CD4-positive, alpha-beta T cell (primary cell): Measurements from ENCODE around the gene HEATR5A. TPM values are rescaled to one million over a fixed set of nuclear protein-coding genes. Genes with fewer than 3 reads are reported as not detected.

Experiments
- ATAC-seq: fragments of 200-7000 bp; cut with Tn5 transposase; one replicate; pipeline ENCODE4 v1.10.0; 2022; ENCODE audit warnings: mild to moderate bottlenecking; ENCODE audit not compliant: poor library complexity
- CTCF ChIA-PET: fragments of 350-600 bp; sonication (Branson Sonifier 250); formaldehyde crosslinking; loops from one replicate; lab custom pipeline; 2021; ENCODE audit warnings: antibody characterized with exemption, inconsistent platforms; lab: Charles Lee
- POLR2A ChIA-PET: fragments of 350-600 bp; sonication (Branson Sonifier 250); formaldehyde crosslinking; loops from one replicate; lab custom pipeline; 2021; ENCODE audit warnings: antibody characterized with exemption, inconsistent platforms; lab: Charles Lee
- DNase-seq, 14 experiments: peaks; one replicate each; pipeline ENCODE4 v3.0.0-alpha.2; 2013 to 2020; ENCODE audit warnings: mixed read lengths in 2 of 14
- H3K27ac ChIP-seq, 2 donors: one replicate each; pipeline versions ENCODE4 v1.5.1 to v1.7.0; 2013; ENCODE audit warnings: low read length in 2 of 2, low read depth in 1 of 2, mild to moderate bottlenecking in 1 of 2
- H3K27me3 ChIP-seq, 2 experiments: 1 replicate in 1 of 2; 2 replicates in 1 of 2; pipeline versions ENCODE4 v1.6.1 to v1.7.0; 2013; ENCODE audit warnings: low read length in 2 of 2, control low read depth in 1 of 2, mild to moderate bottlenecking in 1 of 2, moderate library complexity in 1 of 2; ENCODE audit not compliant: insufficient read depth in 2 of 2, control insufficient read depth in 1 of 2
- H3K36me3 ChIP-seq: one replicate; pipeline ENCODE4 v1.6.1; 2013; ENCODE audit warnings: low read length, control low read depth; ENCODE audit not compliant: insufficient read depth
- H3K4me1 ChIP-seq: one replicate; pipeline ENCODE4 v1.6.1; 2013; ENCODE audit warnings: low read length, control low read depth; ENCODE audit not compliant: insufficient read depth
- H3K4me3 ChIP-seq: one replicate; pipeline ENCODE4 v1.5.1; 2013; ENCODE audit warnings: mild to moderate bottlenecking, low read length, moderate library complexity
- H3K9me3 ChIP-seq, 2 experiments: 1 replicate in 1 of 2; 2 replicates in 1 of 2; pipeline versions ENCODE4 v1.6.1 to v1.7.0; 2013; ENCODE audit warnings: low read length in 2 of 2, mild to moderate bottlenecking in 2 of 2, control low read depth in 1 of 2, moderate library complexity in 1 of 2; ENCODE audit not compliant: control insufficient read depth in 1 of 2, insufficient read depth in 1 of 2
- H3K27ac Mint-ChIP-seq: one replicate; pipeline ENCODE4 v1.8.0; 2020; ENCODE audit warnings: mixed read lengths
- H3K27me3 Mint-ChIP-seq: one replicate; pipeline ENCODE4 v1.8.0; 2021; ENCODE audit warnings: mixed read lengths
- H3K36me3 Mint-ChIP-seq: one replicate; pipeline ENCODE4 v1.8.0; 2021; ENCODE audit warnings: low read depth, mixed read lengths
- H3K4me1 Mint-ChIP-seq: one replicate; pipeline ENCODE4 v1.8.0; 2021; ENCODE audit warnings: low read depth, mixed read lengths
- H3K4me3 Mint-ChIP-seq: one replicate; pipeline ENCODE4 v1.8.0; 2020; ENCODE audit warnings: mild to moderate bottlenecking, mixed read lengths
- H3K9me3 Mint-ChIP-seq: one replicate; pipeline ENCODE4 v1.8.0; 2020; ENCODE audit warnings: mixed read lengths
- intact Hi-C, 2 experiments: fragments of 100-400 bp; cut with DNase I in 1 of 2; cut with micrococcal nuclease in 1 of 2; formaldehyde crosslinking; loops; one replicate each; pipeline versions ENCODE4 v1.15.1 to v1.9.0; 2023 to 2025; cut with DNase I, micrococcal nuclease
- total RNA-seq, 174 experiments: library from RNA in 2 of 174; stranded (reverse) in 2 of 174; gene quantifications; one replicate each; pipeline ENCODE4 v1.2.3 and lab custom pipeline; 2021 to 2026
- TF ChIP-seq, protein P1 (sequence below): fragments of 200-600 bp; IDR thresholded peaks from one replicate; pipeline ENCODE4 v1.8.0; 2022; ENCODE audit warnings: antibody characterized with exemption, mild to moderate bottlenecking

The HEATR5A gene
- total RNA-seq, 2 experiments from 2014 or later = 5.2 to 5.5 TPM

- Histone ChIP-seq H3K36me3 (no peaks in the 10 kb centered on the region), H3K27me3 (no peaks in the 10 kb centered on the region), H3K4me3 (no peak overlapping the region), H3K9me3 (no peaks in the 10 kb centered on the region), H3K27ac (no peak overlapping the region), H3K4me1 (no peaks in the 10 kb centered on the region)
- no peak overlapping the region for H3K4me3 Mint-ChIP-seq
- ATAC-seq = no peak
- CTCF ChIA-PET = no interaction called here
- no peak overlapping the region for H3K27ac Mint-ChIP-seq
- POLR2A ChIA-PET = no interaction called here
- TF ChIP-seq, protein P1, sequence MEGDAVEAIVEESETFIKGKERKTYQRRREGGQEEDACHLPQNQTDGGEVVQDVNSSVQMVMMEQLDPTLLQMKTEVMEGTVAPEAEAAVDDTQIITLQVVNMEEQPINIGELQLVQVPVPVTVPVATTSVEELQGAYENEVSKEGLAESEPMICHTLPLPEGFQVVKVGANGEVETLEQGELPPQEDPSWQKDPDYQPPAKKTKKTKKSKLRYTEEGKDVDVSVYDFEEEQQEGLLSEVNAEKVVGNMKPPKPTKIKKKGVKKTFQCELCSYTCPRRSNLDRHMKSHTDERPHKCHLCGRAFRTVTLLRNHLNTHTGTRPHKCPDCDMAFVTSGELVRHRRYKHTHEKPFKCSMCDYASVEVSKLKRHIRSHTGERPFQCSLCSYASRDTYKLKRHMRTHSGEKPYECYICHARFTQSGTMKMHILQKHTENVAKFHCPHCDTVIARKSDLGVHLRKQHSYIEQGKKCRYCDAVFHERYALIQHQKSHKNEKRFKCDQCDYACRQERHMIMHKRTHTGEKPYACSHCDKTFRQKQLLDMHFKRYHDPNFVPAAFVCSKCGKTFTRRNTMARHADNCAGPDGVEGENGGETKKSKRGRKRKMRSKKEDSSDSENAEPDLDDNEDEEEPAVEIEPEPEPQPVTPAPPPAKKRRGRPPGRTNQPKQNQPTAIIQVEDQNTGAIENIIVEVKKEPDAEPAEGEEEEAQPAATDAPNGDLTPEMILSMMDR = no peak
- no peaks in the 10 kb centered on the region for H3K4me1 Mint-ChIP-seq
- no peak for DNase-seq
- H3K9me3 Mint-ChIP-seq = no peaks in the 10 kb centered on the region
- peaks cover 11% of the 10 kb centered on the region for H3K36me3 Mint-ChIP-seq
- H3K27me3 Mint-ChIP-seq = no peaks in the 10 kb centered on the region
- intact Hi-C loops = no loop called here
Measured at GRCh38 chr14:31408421-31408820, 11.9 kb downstream of the HEATR5A start.

- TF ChIP-seq, protein P1 = no peak
Measured at GRCh38 chr14:31405599-31406232, 14.6 kb downstream of the HEATR5A start.

DNA sequence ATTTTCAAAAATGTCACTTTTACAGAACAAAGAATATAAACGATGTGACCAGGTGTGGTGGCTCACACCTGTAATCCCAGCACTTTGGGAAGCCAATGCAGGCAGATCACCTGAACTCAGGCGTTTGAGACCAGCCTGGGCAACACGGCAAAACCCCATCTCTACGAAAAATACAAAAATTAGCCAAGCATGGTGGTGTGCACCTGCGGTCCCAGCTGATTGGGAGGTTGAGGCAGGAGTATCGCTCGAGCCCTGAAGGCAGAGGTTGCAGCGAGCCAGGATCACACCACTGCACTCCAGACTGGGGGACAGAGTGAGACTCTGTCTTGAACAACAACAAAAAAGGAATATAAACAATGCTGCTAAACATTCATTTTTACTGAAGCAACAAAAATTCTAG, 15.2 kb downstream of the HEATR5A start:
- peaks cover 4% of the 10 kb centered on the region for H3K36me3 ChIP-seq
- no peak overlapping the region for H3K4me3 Mint-ChIP-seq
- H3K4me3 ChIP-seq = no peak overlapping the region
- intact Hi-C loops = no loop called here
- H3K27ac ChIP-seq = no peak overlapping the region
- CTCF ChIA-PET = interaction anchor here (1.7 kb wide), 1 partner anchor 14 kb away, joined by 4 read pairs; no protein-coding TSS in a partner anchor
- POLR2A ChIA-PET = no interaction called here
- ATAC-seq (no peak), DNase-seq (no peak)
- no peaks in the 10 kb centered on the region for H3K4me1 Mint-ChIP-seq
- TF ChIP-seq, protein P1 = no peak
- peaks cover 27% of the 10 kb centered on the region for H3K36me3 Mint-ChIP-seq
- H3K4me1 ChIP-seq = no peaks in the 10 kb centered on the region
- no peak overlapping the region for H3K27ac Mint-ChIP-seq
- no peaks in the 10 kb centered on the region for H3K27me3 Mint-ChIP-seq
- no peaks in the 10 kb centered on the region for H3K27me3 ChIP-seq
- no peaks in the 10 kb centered on the region for H3K9me3 Mint-ChIP-seq
- H3K9me3 ChIP-seq = no peaks in the 10 kb centered on the region

More at GRCh38 chr14:31405599-31406232, 14.6 kb downstream of the HEATR5A start:
- Histone ChIP-seq H3K4me1 (no peaks in the 10 kb centered on the region), H3K4me3 (no peak overlapping the region), H3K27me3 (no peaks in the 10 kb centered on the region), H3K9me3 (no peaks in the 10 kb centered on the region), H3K27ac (no peak overlapping the region), H3K36me3 (peaks cover 4% of the 10 kb centered on the region)
- intact Hi-C loops = no loop called here
- POLR2A ChIA-PET = no interaction called here
- Mint-ChIP-seq H3K4me3 (no peak overlapping the region), H3K36me3 (peaks cover 26% of the 10 kb centered on the region), H3K27ac (no peak overlapping the region), H3K27me3 (no peaks in the 10 kb centered on the region), H3K9me3 (no peaks in the 10 kb centered on the region), H3K4me1 (no peaks in the 10 kb centered on the region)
- DNase-seq (no peak), ATAC-seq (no peak)
- CTCF ChIA-PET = interaction anchor here (0.6 to 1.7 kb wide), 2 partner anchors 14 to 19 kb away, joined by 3 to 4 read pairs; no protein-coding TSS in a partner anchor
